ENCODE measurements around the gene GNG3.
A peak's percentile ranks its signal among the peaks of the same experiment; 100 is the strongest.
"Not testable (repeated sequence)": the region's sequence is repeated elsewhere in the genome, so short reads cannot be mapped to it uniquely, and the experiment has no call there.

GNG3 gene

DNA sequence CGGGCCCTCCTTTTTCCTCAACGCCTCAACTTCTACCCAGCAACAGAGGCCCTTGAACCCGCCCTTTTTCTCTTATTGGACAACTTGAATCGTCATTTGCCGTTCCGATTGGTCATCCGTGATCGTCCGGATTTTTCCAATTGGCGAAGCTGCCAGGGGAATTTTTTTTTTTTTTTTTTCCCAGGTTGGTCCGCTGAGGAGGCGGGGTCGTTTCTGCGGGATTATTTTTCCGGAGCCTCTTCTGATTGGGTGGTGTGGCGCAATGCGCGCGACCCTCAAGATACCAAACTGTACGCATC lies 20.3 kb downstream of the GNG3 start:
- TF ChIP-seq, protein P1, sequence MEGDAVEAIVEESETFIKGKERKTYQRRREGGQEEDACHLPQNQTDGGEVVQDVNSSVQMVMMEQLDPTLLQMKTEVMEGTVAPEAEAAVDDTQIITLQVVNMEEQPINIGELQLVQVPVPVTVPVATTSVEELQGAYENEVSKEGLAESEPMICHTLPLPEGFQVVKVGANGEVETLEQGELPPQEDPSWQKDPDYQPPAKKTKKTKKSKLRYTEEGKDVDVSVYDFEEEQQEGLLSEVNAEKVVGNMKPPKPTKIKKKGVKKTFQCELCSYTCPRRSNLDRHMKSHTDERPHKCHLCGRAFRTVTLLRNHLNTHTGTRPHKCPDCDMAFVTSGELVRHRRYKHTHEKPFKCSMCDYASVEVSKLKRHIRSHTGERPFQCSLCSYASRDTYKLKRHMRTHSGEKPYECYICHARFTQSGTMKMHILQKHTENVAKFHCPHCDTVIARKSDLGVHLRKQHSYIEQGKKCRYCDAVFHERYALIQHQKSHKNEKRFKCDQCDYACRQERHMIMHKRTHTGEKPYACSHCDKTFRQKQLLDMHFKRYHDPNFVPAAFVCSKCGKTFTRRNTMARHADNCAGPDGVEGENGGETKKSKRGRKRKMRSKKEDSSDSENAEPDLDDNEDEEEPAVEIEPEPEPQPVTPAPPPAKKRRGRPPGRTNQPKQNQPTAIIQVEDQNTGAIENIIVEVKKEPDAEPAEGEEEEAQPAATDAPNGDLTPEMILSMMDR (IDR thresholded peaks at IDR 0.05; ENCODE audit: low read depth, low read length), result no peak

DNA sequence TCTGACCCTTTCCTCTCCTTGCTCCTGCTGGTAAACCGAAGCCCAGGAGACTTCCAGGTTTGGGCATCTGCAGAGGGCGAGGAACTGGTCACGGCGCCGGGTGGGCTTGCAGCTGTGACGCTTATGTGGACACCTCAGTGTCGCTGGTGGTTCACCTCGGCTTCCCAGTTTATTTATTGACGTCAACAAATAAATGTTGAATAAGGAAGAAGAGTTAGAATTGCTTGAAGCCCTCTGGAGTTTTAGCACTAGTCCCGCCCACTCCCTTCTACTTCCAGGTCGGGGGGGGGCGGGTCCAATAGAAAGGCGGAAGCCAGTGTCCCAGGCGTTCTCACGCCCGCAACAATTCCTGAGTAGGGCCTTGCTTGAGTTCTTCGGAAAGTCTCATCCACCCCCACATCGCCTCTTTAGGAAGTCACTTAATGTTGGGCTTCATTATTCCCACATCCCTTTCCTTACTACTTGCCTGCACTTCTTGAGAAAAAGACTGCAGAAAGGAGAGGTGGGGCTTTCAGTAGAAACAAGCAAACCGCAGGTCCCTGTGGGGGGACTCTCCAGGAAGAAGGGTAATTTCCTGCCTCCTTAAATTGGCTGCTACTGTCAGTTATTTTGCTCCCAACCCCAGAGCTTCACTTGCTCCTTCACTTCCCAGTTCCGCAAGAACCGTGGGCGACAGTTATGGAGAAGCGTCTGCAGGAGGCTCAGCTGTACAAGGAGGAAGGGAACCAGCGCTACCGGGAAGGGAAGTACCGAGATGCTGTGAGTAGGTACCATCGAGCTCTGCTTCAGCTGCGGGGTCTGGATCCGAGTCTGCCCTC lies 20.9 kb downstream of the GNG3 start, which contains the start of gene TTC9C:
TTC9C (plus strand) TSS at position 316 of the 818 bp plus-strand sequence; CDS start at position 679, 363 bp downstream.
- TF ChIP-seq, protein P1 (IDR thresholded peaks at IDR 0.05; ENCODE audit: low read depth, low read length), result no peak
- H3K4me3 ChIP-seq (ENCODE audit: low read depth, low read length), result peak within 1 kb of the TSS; percentile 83

More for the DNA sequence above, 20.3 kb downstream of the GNG3 start:
- H3K4me3 ChIP-seq (ENCODE audit: low read depth, low read length), result peak overlapping the region; percentile 83

DNA sequence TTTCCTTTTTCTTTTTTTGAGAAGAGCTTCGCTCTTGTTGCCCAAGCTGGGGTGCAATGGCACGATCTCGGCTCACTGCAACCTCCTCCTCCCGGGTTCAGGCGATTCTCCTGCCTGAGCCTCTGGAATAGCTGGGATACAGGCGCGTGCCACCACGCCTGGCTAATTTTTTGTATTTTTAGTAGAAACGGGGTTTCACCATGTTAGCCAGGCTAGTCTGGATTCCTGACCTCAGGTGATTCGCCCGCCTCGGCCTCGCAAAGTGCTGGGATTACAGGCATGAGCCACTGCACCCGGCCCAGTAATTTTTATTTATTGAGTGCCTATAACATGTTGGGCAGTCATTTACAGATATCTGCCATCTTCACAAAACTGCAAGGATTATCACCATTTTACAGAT lies 22.6 kb downstream of the GNG3 start:
- H3K4me3 ChIP-seq (ENCODE audit: low read depth, low read length), result peak overlapping the region; percentile 83

DNA sequence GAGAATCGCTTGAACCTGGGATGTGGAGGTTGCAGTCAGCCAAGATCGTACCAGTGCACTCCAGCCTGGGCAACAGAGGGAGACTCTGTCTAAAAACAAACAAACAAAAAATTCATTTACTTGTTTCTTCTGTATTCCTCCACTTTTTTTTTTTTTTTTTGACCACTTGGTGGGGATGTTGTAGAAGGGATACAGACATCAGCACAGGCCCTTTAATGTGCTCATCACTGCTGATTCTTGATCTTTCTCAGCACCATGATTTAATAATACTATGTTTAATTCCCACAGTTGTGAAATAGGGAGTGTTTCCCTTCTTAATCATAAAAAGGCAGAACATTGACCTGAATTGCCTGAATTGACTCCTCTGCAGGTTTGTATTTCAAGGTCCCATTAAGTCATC lies 25.4 kb downstream of the GNG3 start:
- no peak overlapping the region for H3K4me3 ChIP-seq (ENCODE audit: low read depth, low read length)
- TF ChIP-seq, protein P1 (IDR thresholded peaks at IDR 0.05; ENCODE audit: low read depth, low read length), result no peak

DNA sequence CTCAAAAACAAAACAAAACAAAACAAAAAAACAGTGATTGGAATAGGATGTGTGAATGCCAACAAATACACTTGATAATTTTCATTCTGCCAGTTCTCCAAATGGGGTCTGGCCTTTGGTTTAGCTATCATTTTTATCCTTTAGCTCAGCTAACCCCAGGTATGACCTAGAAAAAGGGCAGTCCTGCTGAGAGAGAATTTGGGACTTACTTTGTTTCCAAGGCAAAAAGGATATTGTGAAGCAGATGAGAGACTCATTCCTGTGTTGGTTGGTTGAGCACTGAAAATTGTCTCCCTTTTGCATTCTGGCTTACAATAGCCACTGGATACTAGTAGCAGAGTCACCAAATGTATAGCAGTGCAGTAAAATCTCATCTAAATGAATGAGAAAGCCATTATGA lies 29.7 kb downstream of the GNG3 start:
- TF ChIP-seq, protein P1 (IDR thresholded peaks at IDR 0.05; ENCODE audit: low read depth, low read length), result no peak
- H3K4me3 ChIP-seq (ENCODE audit: low read depth, low read length), result no peak overlapping the region

DNA sequence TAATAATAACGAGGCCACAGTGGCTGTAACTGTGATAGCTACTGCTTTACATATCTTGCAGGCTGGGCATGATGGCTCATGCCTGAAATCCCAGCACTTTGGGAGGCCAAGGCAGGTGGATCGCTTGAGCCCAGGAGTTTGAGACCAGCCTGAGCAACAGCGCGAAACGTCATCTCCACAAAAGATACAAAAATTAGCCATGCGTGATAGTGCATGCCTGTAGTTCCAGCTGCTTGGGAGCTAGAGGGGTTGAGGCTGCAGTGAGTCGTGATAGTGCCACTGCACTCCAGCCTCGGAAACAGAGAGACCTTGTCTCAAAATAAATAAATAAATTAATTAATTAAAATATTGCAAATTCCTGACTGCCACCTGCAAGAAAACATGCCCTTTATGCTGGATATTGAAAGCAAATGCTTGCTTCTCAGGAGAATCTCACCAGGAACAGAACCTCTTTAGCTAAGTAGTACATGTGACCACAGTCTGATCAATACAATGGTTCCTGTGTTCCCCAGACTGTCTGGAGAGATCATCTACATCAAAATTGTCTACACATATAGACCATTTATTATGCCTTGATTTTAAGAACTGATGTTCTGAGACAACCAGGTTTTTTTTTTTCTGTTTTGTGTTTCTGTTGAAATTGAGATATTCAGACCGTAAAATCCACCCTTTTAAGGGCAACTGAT lies 40.1 kb downstream of the GNG3 start:
- no peak overlapping the region for H3K4me3 ChIP-seq (ENCODE audit: low read depth, low read length)
- TF ChIP-seq, protein P1 (IDR thresholded peaks at IDR 0.05; ENCODE audit: low read depth, low read length), result no peak

DNA sequence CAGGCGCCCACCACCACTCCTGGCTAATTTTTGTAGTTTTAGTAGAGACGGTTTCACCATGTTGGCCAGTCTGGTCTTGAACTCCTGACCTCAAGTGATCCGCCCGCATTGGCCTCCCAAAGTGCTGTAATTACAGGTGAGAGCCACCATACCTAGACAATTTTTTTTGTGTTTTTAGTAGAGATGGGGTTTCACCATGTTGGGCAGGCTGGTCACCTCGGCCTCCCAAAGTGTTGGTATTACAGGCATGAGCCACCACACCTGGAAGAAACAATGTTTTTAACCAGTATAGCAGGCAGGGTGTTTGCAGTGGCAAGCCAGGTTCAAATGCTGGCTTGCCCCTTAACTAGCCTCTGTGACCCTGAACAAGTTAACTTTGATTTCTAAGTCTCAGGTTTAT lies 42.5 kb downstream of the GNG3 start:
- H3K4me3 ChIP-seq (ENCODE audit: low read depth, low read length), result not testable (repeated sequence)

DNA sequence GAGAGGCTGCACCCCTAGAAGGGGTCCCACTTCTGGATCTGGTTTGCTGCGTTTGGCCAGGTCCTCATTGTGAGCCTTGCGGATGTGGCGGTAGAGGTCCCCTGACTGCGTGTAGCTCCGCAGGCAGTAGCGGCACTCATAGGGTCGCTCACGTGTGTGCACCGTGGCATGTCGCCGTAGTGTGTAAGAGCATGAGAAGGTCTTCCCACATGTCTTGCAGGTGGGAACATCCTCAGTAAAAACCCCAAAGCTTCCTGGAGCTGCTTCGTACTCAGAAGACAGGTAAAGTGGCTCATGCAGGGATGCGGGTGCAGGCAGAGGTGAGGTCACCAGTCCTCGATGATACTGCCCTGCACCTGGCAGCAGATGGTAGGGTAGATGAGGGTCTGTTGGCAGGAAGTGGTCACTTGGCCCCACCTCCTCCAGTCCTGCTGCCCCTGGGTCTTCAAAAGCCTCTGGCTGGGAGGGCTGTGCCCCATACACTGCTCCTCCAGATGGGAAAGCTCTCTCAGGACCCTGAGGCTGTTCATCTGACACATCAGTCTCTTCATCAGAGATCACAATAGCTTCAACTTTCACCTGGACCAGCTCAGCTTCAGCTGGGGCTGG lies 44.8 kb downstream of the GNG3 start:
- H3K4me3 ChIP-seq (ENCODE audit: low read depth, low read length), result no peak overlapping the region
- TF ChIP-seq, protein P1 (IDR thresholded peaks at IDR 0.05; ENCODE audit: low read depth, low read length), result no peak

Measured in WI38 (cell line).